ENCODE measurements around the gene OTUD5.

The OTUD5 gene

GRCh38 chrX:48972220-48973164 is 15.1 kb upstream of the OTUD5 start:
- no peak for DNase-seq

- DNase-seq, result no peak
Measured at GRCh38 chrX:48971249-48972219, 14.1 kb upstream of the OTUD5 start, which contains the start of gene KCND1. TSS of gene KCND1 (minus strand) at chrX:48971844. CDS start at chrX:48970271, 1,573 bp downstream.

- no peak for DNase-seq
Measured at GRCh38 chrX:48969471-48969870, 12.1 kb upstream of the OTUD5 start.

- DNase-seq, result no peak
Measured at GRCh38 chrX:48968377-48968776, 11.0 kb upstream of the OTUD5 start.

- DNase-seq, result no peak
Measured at GRCh38 chrX:48966796-48967579, 9.6 kb upstream of the OTUD5 start.

- no peak for DNase-seq
Measured at GRCh38 chrX:48965959-48966358, 8.6 kb upstream of the OTUD5 start.

- no peak for DNase-seq
Measured at GRCh38 chrX:48961585-48962091, 4.2 kb upstream of the OTUD5 start.

- DNase-seq, result no peak
Measured at GRCh38 chrX:48960291-48960690, 2.9 kb upstream of the OTUD5 start.

GRCh38 chrX:48958635-48959094 is 1.3 kb upstream of the OTUD5 start:
- no peak for DNase-seq

- DNase-seq, result peak; percentile 89
Measured at GRCh38 chrX:48957827-48958634, 624 bp upstream of the OTUD5 start.

GRCh38 chrX:48956728-48957414 is 536 bp downstream of the OTUD5 start:
- DNase-seq, result peak; percentile 58

- DNase-seq, result no peak
Measured at GRCh38 chrX:48948589-48948988, 8.8 kb downstream of the OTUD5 start.

- no peak for DNase-seq
Measured at GRCh38 chrX:48945517-48946348, 11.7 kb downstream of the OTUD5 start.

- DNase-seq, result no peak
Measured at GRCh38 chrX:48942895-48943294, 14.5 kb downstream of the OTUD5 start.

- DNase-seq, result no peak
Measured at GRCh38 chrX:48940404-48940955, 16.9 kb downstream of the OTUD5 start.

GRCh38 chrX:48939524-48940228 is 17.7 kb downstream of the OTUD5 start:
- DNase-seq, result no peak

GRCh38 chrX:48938721-48939425 is 18.5 kb downstream of the OTUD5 start:
- DNase-seq, result no peak
